Embryonic facial prominence (tissue), 1 donor: ENCODE results near the gene CR1.
A peak's percentile ranks its signal among the peaks of the same experiment; 100 is the strongest.
"Not testable (repeated sequence)": the region's sequence is repeated elsewhere in the genome, so short reads cannot be mapped to it uniquely, and the experiment has no call there.

Source experiments
- DNase-seq: peaks from one replicate; pipeline ENCODE4 v3.0.0-alpha.2; 2016; ENCODE audit errors: extremely low spot score

Gene CR1

DNA sequence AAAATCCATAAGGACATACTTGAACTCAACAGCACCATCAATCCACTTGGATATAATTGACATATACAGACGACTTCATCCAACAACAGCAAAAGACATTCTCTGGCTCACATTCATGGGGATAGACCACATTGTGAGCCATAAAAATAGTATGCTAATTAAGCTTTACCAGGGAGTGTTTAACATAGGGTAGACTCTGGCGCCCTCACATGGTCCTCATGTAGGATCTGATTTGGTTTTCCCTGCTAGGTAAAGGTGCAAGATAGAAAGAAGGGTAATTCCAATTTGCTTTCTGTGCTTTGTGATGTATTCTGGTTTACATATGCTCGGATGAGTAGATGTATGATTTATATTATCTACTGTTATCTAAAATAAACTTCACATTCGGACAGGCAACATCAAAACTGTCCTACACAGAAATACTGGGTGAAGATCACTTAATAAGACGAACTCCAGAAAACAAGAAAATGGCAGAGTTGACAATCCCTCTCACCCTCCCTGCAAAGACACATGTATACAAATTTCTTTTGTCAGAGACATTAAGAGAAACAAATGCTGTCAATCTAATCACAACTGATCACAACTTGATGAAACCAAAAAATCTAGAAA lies 176.7 kb downstream of the CR1 start:
- DNase-seq: no peak

DNA sequence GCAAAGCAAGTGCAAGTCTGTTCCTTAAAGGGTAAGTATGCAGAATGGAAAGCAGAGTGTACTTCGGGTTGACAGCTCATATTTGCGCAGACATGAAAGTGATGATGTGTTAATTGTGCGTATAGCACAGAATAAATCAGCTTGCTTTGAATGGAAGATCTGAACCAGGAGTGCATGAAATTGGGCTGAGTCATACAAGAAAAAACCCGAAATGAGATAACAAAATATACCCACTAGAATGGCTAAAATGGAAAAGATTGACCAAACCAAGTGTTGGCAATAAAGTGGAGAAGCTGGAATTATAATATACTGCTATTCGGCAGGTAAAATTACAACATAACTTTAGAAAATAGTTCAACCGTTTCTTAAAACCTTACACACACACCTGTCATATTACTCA lies 177.4 kb downstream of the CR1 start:
- DNase-seq: no peak

DNA sequence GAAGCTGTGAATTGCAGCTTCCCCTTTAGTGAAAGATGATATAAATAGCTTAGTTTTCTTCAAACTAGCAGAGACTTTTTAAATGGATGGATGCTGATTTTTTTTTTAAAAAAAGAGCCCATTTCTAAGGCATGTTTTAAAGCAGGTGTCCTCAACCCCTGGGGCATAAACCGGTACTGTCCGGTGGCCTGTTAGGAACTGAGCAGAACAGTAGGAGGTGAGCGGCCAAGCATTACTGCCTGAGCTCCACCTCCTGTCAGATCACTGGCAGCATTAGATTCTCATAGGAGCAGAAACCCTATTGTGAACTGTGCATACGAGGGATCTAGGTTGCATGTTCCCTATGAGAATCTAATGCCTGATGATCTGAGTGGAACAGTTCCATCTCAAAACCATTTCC lies 180.2 kb downstream of the CR1 start:
- no peak for DNase-seq

DNA sequence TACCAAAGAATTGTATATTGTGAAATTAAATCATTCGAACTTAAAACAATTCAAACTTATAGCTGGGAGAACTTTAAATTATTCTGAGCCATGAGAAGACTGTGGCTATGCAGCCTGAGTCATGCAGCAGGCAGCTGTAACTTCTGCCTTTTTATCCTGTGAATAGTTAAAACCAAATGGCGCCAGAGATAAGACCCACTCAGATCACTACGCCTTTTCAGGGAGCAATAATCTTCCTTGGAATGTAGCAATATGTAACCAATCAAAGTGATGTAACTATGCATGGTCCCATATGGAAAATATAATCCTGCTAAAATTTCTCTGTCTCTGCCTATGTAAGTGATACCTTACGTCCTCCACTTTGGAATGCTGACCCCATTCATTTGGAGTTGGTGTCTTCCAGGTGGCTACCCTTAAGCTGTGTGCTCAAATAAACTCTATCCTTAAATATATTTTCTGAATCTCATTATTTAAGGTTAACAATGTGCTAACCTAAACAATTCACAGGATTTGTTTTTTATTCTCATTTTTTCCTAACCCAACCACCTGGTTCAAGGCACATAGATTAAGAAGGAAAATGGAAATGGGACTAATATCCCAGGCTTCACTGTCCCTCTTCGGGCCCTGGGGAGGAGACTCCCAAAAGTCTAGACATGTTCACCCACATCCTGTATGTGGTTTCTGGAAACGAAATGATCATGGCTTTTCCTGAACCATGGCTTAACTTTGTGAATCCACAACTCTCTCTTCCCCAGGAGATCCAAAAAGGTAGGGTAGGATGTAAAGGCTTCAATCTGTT lies 184.8 kb downstream of the CR1 start:
- peak; percentile 36 for DNase-seq

DNA sequence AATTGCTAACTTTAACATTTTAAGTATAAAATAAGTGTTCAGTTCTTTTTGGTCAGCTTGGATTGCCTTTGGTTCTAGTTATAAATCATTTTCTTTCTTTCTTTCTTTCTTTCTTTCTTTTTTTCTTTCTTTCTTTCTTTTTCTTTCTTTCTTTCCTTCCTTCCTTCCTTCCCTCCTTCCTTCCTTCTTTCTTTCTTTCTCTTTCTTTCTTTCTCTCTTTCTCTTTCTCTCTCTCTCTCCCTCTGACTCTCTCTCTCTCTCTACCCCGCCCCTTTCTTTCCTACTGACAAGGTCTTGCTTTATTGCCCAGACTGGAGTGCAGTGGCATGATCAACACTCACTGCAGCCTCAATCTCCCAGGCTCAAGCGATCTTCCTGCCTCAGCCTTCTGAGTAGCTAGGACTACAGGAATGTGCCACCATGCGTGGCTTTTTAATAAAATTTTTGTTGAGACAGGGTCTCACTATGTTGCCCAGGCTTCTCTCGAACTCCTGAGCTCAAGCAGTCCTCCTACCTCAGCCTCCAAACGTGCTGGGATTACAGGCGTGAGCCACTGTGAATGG lies 187.0 kb downstream of the CR1 start:
- not testable (repeated sequence) for DNase-seq

DNA sequence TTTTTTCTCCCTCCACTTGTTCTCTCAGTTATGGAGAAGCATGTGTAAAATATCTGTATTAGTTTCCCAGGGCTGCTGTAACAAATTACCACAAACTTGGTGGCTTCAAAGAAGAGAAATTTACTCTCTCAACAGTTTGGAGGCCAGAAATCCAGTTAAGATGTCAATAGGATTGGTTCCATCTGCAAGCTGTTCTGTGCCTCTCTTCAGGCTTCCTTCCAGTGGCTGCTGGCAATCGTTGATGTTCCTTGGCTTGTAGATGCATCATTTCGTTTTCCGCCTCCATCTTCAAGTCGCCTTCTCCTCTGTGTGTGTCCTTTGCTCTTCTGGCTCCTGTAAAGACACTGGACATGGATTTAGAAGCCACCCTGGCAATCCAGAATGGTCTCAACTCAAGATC lies 194.6 kb downstream of the CR1 start:
- DNase-seq: not testable (repeated sequence)

DNA sequence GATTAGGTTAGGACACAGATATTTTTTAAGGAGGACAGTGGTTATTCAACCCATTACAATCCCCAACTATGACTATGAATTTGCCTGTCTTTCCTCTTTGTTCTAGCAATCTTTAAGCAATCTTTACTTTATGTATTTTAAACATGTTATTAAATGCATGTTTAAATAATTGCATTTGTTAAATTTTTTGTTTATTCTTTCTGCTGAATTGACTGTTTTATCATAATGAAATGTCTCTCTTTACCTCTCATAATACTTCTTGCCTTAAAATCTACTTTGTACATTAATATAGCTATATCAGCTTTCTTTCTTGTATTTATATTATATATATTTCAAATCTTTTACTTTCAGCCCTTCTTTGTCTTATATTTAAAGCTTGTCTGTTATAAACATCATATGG lies 195.1 kb downstream of the CR1 start:
- no peak for DNase-seq
